Stimulated activated CD8-positive, alpha-beta memory T cell treated with anti-CD3 and anti-CD28 coated beads, Interleukin-12 subunit alpha, Interleukin-12 subunit beta, amount 100 ng/mL, for 1 hour (primary cell): ENCODE results near the gene ZNF502.

Experiments
- DNase-seq: peaks from one replicate; pipeline ENCODE4 v3.0.0-alpha.2; 2020; ENCODE audit warnings: low read depth

ZNF502 gene

GRCh38 chr3:44771424-44772098, 59.1 kb downstream of the ZNF502 start:
- no peak for DNase-seq

GRCh38 chr3:44772099-44772442, 59.6 kb downstream of the ZNF502 start:
- DNase-seq = no peak
